Activated naive CD8-positive, alpha-beta T cell treated with anti-CD3 and anti-CD28 coated beads, Interleukin-2, amount 10 ng/mL, durations not matched to agents 7 days and 5 days (primary cell): Measurements from ENCODE around the gene CTNNA3. TPM values are rescaled to one million over a fixed set of nuclear protein-coding genes. Genes with fewer than 3 reads are reported as not detected.

Experiments used
- ATAC-seq: fragments of 150-1000 bp; cut with Tn5 transposase; one replicate; pipeline ENCODE4 v1.10.0; 2021; ENCODE audit warnings: low read depth, moderate library complexity
- POLR2A ChIA-PET: fragments of 350-600 bp; sonication (Branson Sonifier 250); formaldehyde crosslinking; loops from one replicate; lab custom pipeline; 2021; ENCODE audit warnings: antibody characterized with exemption; lab: Charles Lee
- DNase-seq: peaks from one replicate; pipeline ENCODE4 v3.0.0; 2021
- H3K27ac Mint-ChIP-seq: one replicate; pipeline ENCODE4 v1.8.0; 2022; ENCODE audit warnings: mild to moderate bottlenecking, mixed read lengths
- H3K27me3 Mint-ChIP-seq: one replicate; pipeline ENCODE4 v1.8.0; 2022; ENCODE audit warnings: mild to moderate bottlenecking, moderate library complexity, mixed read lengths
- H3K36me3 Mint-ChIP-seq: one replicate; pipeline ENCODE4 v1.8.0; 2021; ENCODE audit warnings: mild to moderate bottlenecking, mixed read lengths
- H3K4me1 Mint-ChIP-seq: one replicate; pipeline ENCODE4 v1.8.0; 2021; ENCODE audit warnings: mixed read lengths
- H3K4me3 Mint-ChIP-seq: one replicate; pipeline ENCODE4 v1.8.0; 2022; ENCODE audit warnings: mild to moderate bottlenecking, moderate library complexity, mixed read lengths
- H3K9me3 Mint-ChIP-seq: one replicate; pipeline ENCODE4 v1.8.0; 2021; ENCODE audit warnings: mixed read lengths
- total RNA-seq, 2 experiments: library from RNA; stranded (reverse); gene quantifications; one replicate each; pipeline ENCODE4 v1.2.3, GENCODE V29; 2021

Gene CTNNA3
- total RNA-seq, 2 experiments from 2014 or later = 2.4 to 3.6 TPM

- Mint-ChIP-seq H3K4me3 (no peak overlapping the region), H3K4me1 (no peaks in the 10 kb centered on the region), H3K27ac (no peak overlapping the region), H3K36me3 (no peaks in the 10 kb centered on the region), H3K27me3 (no peaks in the 10 kb centered on the region), H3K9me3 (no peaks in the 10 kb centered on the region)
- DNase-seq = no peak
- ATAC-seq = no peak
- POLR2A ChIA-PET = no interaction called here
These were observed 913.2 kb downstream of the CTNNA3 start for GRCh38 chr10:66782776-66783175.

- DNase-seq (no peak), ATAC-seq (no peak)
- no peak overlapping the region for H3K4me3 Mint-ChIP-seq
- H3K9me3 Mint-ChIP-seq = no peaks in the 10 kb centered on the region
- POLR2A ChIA-PET = no interaction called here
- H3K4me1 Mint-ChIP-seq = no peaks in the 10 kb centered on the region
- no peak overlapping the region for H3K27ac Mint-ChIP-seq
- no peaks in the 10 kb centered on the region for H3K36me3 Mint-ChIP-seq
- H3K27me3 Mint-ChIP-seq = no peaks in the 10 kb centered on the region
These were observed 913.9 kb downstream of the CTNNA3 start for GRCh38 chr10:66782144-66782543.

- Mint-ChIP-seq H3K27ac (no peak overlapping the region), H3K9me3 (no peaks in the 10 kb centered on the region), H3K4me1 (no peaks in the 10 kb centered on the region), H3K4me3 (no peak overlapping the region), H3K27me3 (no peaks in the 10 kb centered on the region), H3K36me3 (no peaks in the 10 kb centered on the region)
- DNase-seq (no peak), ATAC-seq (no peak)
- POLR2A ChIA-PET = no interaction called here
These were observed 915.2 kb downstream of the CTNNA3 start for GRCh38 chr10:66780796-66781195.

GRCh38 chr10:66778351-66778750, 917.6 kb downstream of the CTNNA3 start:
- H3K4me3 Mint-ChIP-seq = no peak overlapping the region
- ATAC-seq (no peak), DNase-seq (no peak)
- H3K36me3 Mint-ChIP-seq = no peaks in the 10 kb centered on the region
- H3K4me1 Mint-ChIP-seq = no peaks in the 10 kb centered on the region
- POLR2A ChIA-PET = no interaction called here
- no peak overlapping the region for H3K27ac Mint-ChIP-seq
- H3K9me3 Mint-ChIP-seq = no peaks in the 10 kb centered on the region
- H3K27me3 Mint-ChIP-seq = no peaks in the 10 kb centered on the region

- Mint-ChIP-seq H3K9me3 (no peaks in the 10 kb centered on the region), H3K27me3 (no peaks in the 10 kb centered on the region), H3K4me1 (no peaks in the 10 kb centered on the region), H3K4me3 (no peak overlapping the region), H3K36me3 (no peaks in the 10 kb centered on the region), H3K27ac (no peak overlapping the region)
- ATAC-seq (no peak), DNase-seq (no peak)
- POLR2A ChIA-PET = no interaction called here
These were observed 918.3 kb downstream of the CTNNA3 start for GRCh38 chr10:66777665-66778064.

GRCh38 chr10:66773472-66773817, 922.5 kb downstream of the CTNNA3 start:
- Mint-ChIP-seq H3K36me3 (no peaks in the 10 kb centered on the region), H3K4me3 (no peak overlapping the region), H3K27ac (no peak overlapping the region), H3K27me3 (no peaks in the 10 kb centered on the region), H3K9me3 (peaks cover 1% of the 10 kb centered on the region), H3K4me1 (no peaks in the 10 kb centered on the region)
- no peak for ATAC-seq
- POLR2A ChIA-PET = no interaction called here
- DNase-seq = no peak

- H3K27me3 Mint-ChIP-seq = no peaks in the 10 kb centered on the region
- no peak overlapping the region for H3K4me3 Mint-ChIP-seq
- ATAC-seq (no peak), DNase-seq (no peak)
- peaks cover 1% of the 10 kb centered on the region for H3K9me3 Mint-ChIP-seq
- no peaks in the 10 kb centered on the region for H3K4me1 Mint-ChIP-seq
- no peaks in the 10 kb centered on the region for H3K36me3 Mint-ChIP-seq
- H3K27ac Mint-ChIP-seq = no peak overlapping the region
- POLR2A ChIA-PET = no interaction called here
These were observed 923.2 kb downstream of the CTNNA3 start for GRCh38 chr10:66772548-66773471.

- H3K4me1 Mint-ChIP-seq = no peaks in the 10 kb centered on the region
- no peak overlapping the region for H3K4me3 Mint-ChIP-seq
- DNase-seq (no peak), ATAC-seq (no peak)
- H3K9me3 Mint-ChIP-seq = peaks cover 1% of the 10 kb centered on the region
- POLR2A ChIA-PET = no interaction called here
- H3K27ac Mint-ChIP-seq = no peak overlapping the region
- no peaks in the 10 kb centered on the region for H3K36me3 Mint-ChIP-seq
- no peaks in the 10 kb centered on the region for H3K27me3 Mint-ChIP-seq
These were observed 928.3 kb downstream of the CTNNA3 start for GRCh38 chr10:66767707-66768106.

GRCh38 chr10:66762218-66762729, 933.7 kb downstream of the CTNNA3 start:
- DNase-seq (no peak), ATAC-seq (no peak)
- no peaks in the 10 kb centered on the region for H3K27me3 Mint-ChIP-seq
- H3K9me3 Mint-ChIP-seq = no peaks in the 10 kb centered on the region
- POLR2A ChIA-PET = no interaction called here
- H3K36me3 Mint-ChIP-seq = no peaks in the 10 kb centered on the region
- no peaks in the 10 kb centered on the region for H3K4me1 Mint-ChIP-seq
- no peak overlapping the region for H3K27ac Mint-ChIP-seq
- H3K4me3 Mint-ChIP-seq = no peak overlapping the region

GRCh38 chr10:66760941-66761340, 935.1 kb downstream of the CTNNA3 start:
- no peaks in the 10 kb centered on the region for H3K4me1 Mint-ChIP-seq
- H3K27me3 Mint-ChIP-seq = no peaks in the 10 kb centered on the region
- no peak for ATAC-seq
- POLR2A ChIA-PET = no interaction called here
- DNase-seq = no peak
- no peak overlapping the region for H3K27ac Mint-ChIP-seq
- no peak overlapping the region for H3K4me3 Mint-ChIP-seq
- no peaks in the 10 kb centered on the region for H3K9me3 Mint-ChIP-seq
- no peaks in the 10 kb centered on the region for H3K36me3 Mint-ChIP-seq

GRCh38 chr10:66755474-66755873, 940.5 kb downstream of the CTNNA3 start:
- Mint-ChIP-seq H3K36me3 (no peaks in the 10 kb centered on the region), H3K27me3 (no peaks in the 10 kb centered on the region), H3K4me3 (no peak overlapping the region), H3K27ac (no peak overlapping the region), H3K4me1 (no peaks in the 10 kb centered on the region), H3K9me3 (no peaks in the 10 kb centered on the region)
- ATAC-seq = no peak
- DNase-seq = no peak
- POLR2A ChIA-PET = no interaction called here

GRCh38 chr10:66752714-66753113, 943.3 kb downstream of the CTNNA3 start:
- Mint-ChIP-seq H3K4me1 (no peaks in the 10 kb centered on the region), H3K27me3 (no peaks in the 10 kb centered on the region), H3K4me3 (no peak overlapping the region), H3K36me3 (no peaks in the 10 kb centered on the region), H3K9me3 (peaks cover 1% of the 10 kb centered on the region), H3K27ac (no peak overlapping the region)
- POLR2A ChIA-PET = no interaction called here
- no peak for ATAC-seq
- no peak for DNase-seq

- no peak overlapping the region for H3K27ac Mint-ChIP-seq
- H3K4me3 Mint-ChIP-seq = no peak overlapping the region
- H3K4me1 Mint-ChIP-seq = no peaks in the 10 kb centered on the region
- no peaks in the 10 kb centered on the region for H3K36me3 Mint-ChIP-seq
- ATAC-seq = no peak
- no peaks in the 10 kb centered on the region for H3K27me3 Mint-ChIP-seq
- peaks cover 1% of the 10 kb centered on the region for H3K9me3 Mint-ChIP-seq
- no peak for DNase-seq
- POLR2A ChIA-PET = no interaction called here
These were observed 947.8 kb downstream of the CTNNA3 start for GRCh38 chr10:66748217-66748616.

GRCh38 chr10:66747451-66747850, 948.5 kb downstream of the CTNNA3 start:
- Mint-ChIP-seq H3K27me3 (no peaks in the 10 kb centered on the region), H3K4me3 (no peak overlapping the region), H3K4me1 (no peaks in the 10 kb centered on the region), H3K27ac (no peak overlapping the region), H3K36me3 (no peaks in the 10 kb centered on the region), H3K9me3 (peaks cover 1% of the 10 kb centered on the region)
- DNase-seq (no peak), ATAC-seq (no peak)
- POLR2A ChIA-PET = no interaction called here
